ENCODE data around the gene GTF2A2. TPM values are rescaled to one million over a fixed set of nuclear protein-coding genes. Genes with fewer than 3 reads are reported as not detected.

GTF2A2 gene
- total RNA-seq, 1 donor from 2014 or later = 109 TPM

DNA sequence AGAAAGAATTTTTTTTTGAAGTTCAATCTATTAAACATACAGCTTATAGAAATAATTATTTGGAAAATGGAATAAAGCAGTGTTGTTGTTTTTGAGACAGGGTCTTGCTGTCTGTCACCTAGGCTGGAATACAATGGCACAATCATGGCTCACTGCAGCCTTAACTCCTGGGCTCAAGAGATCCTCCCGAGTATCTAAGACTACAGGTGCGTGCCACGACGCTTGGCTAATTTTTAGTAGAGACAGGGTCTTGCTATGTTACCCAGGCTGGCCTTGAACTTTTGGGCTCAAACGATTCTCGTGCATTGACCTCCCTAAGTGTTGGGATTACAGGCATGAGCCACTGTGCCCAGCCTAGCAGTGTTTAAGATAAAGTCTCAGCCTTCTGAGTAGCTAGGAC is 23.0 kb upstream of the GTF2A2 start:
- H3K27ac Mint-ChIP-seq = no peak overlapping the region
- H3K36me3 Mint-ChIP-seq (ENCODE audit: insufficient read depth) = peaks cover 23% of the 10 kb centered on the region
- H3K9me3 Mint-ChIP-seq (ENCODE audit: low read depth) = no peaks in the 10 kb centered on the region
- peaks cover 7% of the 10 kb centered on the region for H3K4me1 Mint-ChIP-seq (ENCODE audit: low read depth)
- H3K27me3 Mint-ChIP-seq = no peaks in the 10 kb centered on the region
- no peak overlapping the region for H3K4me3 Mint-ChIP-seq (ENCODE audit: low read depth)
- TF ChIP-seq, protein P1, sequence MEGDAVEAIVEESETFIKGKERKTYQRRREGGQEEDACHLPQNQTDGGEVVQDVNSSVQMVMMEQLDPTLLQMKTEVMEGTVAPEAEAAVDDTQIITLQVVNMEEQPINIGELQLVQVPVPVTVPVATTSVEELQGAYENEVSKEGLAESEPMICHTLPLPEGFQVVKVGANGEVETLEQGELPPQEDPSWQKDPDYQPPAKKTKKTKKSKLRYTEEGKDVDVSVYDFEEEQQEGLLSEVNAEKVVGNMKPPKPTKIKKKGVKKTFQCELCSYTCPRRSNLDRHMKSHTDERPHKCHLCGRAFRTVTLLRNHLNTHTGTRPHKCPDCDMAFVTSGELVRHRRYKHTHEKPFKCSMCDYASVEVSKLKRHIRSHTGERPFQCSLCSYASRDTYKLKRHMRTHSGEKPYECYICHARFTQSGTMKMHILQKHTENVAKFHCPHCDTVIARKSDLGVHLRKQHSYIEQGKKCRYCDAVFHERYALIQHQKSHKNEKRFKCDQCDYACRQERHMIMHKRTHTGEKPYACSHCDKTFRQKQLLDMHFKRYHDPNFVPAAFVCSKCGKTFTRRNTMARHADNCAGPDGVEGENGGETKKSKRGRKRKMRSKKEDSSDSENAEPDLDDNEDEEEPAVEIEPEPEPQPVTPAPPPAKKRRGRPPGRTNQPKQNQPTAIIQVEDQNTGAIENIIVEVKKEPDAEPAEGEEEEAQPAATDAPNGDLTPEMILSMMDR (IDR thresholded peaks at IDR 0.05; ENCODE audit: unreplicated experiment) = no peak
- DNase-seq (ENCODE audit: low spot score, unreplicated experiment) = no peak

DNA sequence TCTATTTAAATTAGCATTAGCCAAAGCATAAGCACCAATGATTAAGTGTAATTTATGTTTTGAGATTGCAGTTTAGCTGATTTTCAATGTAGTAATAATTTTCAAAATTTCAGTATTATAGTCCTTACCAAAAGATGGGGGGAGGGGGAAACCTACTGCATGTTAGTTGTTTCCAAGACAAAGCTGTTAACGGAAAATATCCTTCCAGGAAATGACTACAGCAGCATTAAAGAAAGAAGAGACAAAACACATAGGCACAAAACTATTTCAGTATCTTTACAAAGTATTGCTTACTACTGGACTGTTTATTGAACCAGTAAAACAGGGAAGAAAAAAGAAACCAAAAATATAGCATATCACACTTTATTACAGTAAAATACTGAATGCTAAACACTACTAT is 21.3 kb upstream of the GTF2A2 start:
- peaks cover 2% of the 10 kb centered on the region for H3K4me1 Mint-ChIP-seq (ENCODE audit: low read depth)
- TF ChIP-seq, protein P1 (IDR thresholded peaks at IDR 0.05; ENCODE audit: unreplicated experiment) = no peak
- no peaks in the 10 kb centered on the region for H3K9me3 Mint-ChIP-seq (ENCODE audit: low read depth)
- H3K27ac Mint-ChIP-seq = no peak overlapping the region
- H3K36me3 Mint-ChIP-seq (ENCODE audit: insufficient read depth) = peaks cover 28% of the 10 kb centered on the region
- H3K27me3 Mint-ChIP-seq = no peaks in the 10 kb centered on the region
- no peak overlapping the region for H3K4me3 Mint-ChIP-seq (ENCODE audit: low read depth)
- DNase-seq (ENCODE audit: low spot score, unreplicated experiment) = no peak

DNA sequence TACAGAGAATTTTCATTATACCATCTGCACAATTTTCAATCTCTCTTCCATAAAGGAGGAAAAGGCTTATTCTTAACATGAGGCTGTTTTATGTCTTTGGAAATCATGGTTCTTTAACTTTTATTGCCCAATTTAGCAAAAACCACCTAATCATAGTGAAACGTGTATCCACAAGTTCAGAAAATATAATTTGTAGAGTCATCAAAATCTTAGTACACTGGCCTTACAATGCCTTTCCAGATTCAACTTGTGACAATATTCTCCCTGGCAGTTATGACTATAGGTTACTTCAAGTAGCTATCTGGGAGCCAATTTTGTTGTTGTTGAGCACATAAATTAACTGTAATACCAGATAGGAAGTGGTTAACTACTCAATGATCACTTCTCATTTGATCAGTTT is 20.9 kb upstream of the GTF2A2 start:
- Mint-ChIP-seq H3K36me3 (ENCODE audit: insufficient read depth) (peaks cover 27% of the 10 kb centered on the region), H3K27ac (no peak overlapping the region), H3K4me1 (ENCODE audit: low read depth) (peaks cover under 1% of the 10 kb centered on the region), H3K4me3 (ENCODE audit: low read depth) (no peak overlapping the region), H3K27me3 (no peaks in the 10 kb centered on the region), H3K9me3 (ENCODE audit: low read depth) (no peaks in the 10 kb centered on the region)
- no peak for DNase-seq (ENCODE audit: low spot score, unreplicated experiment)
- TF ChIP-seq, protein P1 (IDR thresholded peaks at IDR 0.05; ENCODE audit: unreplicated experiment) = no peak

DNA sequence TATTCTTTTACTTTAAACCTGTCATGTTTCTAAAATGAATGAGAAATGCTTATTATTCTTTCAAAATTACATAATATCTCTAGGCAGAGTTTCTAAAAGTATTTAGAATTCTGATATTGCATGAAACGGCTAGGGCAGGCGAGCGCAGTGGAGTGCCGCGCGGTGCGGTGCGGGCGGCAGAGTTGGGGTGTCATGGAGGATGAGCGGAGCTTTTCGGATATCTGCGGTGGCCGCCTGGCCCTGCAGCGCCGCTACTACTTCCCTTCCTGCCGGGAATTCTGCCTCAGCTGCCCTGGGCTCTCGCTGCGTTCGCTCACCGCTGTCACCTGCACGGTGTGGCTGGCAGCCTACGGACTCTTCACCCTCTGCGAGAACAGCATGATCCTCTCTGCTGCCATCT is 19.2 kb upstream of the GTF2A2 start:
- DNase-seq (ENCODE audit: low spot score, unreplicated experiment) = no peak
- Mint-ChIP-seq H3K27ac (no peak overlapping the region), H3K9me3 (ENCODE audit: low read depth) (no peaks in the 10 kb centered on the region), H3K4me1 (ENCODE audit: low read depth) (no peaks in the 10 kb centered on the region), H3K27me3 (no peaks in the 10 kb centered on the region), H3K4me3 (ENCODE audit: low read depth) (no peak overlapping the region), H3K36me3 (ENCODE audit: insufficient read depth) (peaks cover 20% of the 10 kb centered on the region)
- TF ChIP-seq, protein P1 (IDR thresholded peaks at IDR 0.05; ENCODE audit: unreplicated experiment) = no peak

DNA sequence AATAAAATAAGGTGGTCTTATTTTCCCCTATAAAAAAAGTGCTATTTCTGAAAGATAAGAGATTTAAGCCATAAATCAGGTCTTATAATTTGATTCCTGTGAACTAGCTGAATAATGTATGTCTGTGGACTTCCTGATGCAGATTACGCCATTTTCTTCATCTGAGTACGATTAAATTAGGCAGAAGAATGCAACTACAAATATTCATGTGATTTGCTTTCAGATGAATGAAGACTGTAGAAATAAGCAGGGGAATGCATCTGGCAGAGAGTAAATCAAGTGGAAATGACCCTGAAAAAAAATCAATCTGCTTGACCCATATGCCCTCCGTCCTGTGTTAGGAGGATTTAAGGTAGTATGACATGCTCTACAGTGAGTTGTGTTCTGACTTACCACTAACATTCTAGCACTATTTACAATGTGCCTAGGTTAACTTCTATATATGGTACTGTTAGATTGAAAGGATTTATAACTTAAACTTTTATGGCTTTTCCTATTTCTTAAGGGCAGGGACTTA is 17.1 kb upstream of the GTF2A2 start:
- Mint-ChIP-seq H3K4me3 (ENCODE audit: low read depth) (no peak overlapping the region), H3K27me3 (no peaks in the 10 kb centered on the region), H3K27ac (no peak overlapping the region), H3K9me3 (ENCODE audit: low read depth) (no peaks in the 10 kb centered on the region), H3K4me1 (ENCODE audit: low read depth) (no peaks in the 10 kb centered on the region), H3K36me3 (ENCODE audit: insufficient read depth) (peaks cover 27% of the 10 kb centered on the region)
- no peak for DNase-seq (ENCODE audit: low spot score, unreplicated experiment)
- TF ChIP-seq, protein P1 (IDR thresholded peaks at IDR 0.05; ENCODE audit: unreplicated experiment) = no peak
